Neutrophil (primary cell): ENCODE results near the gene NOL9.

Experiments
- H3K27ac ChIP-seq: fragments of 200-600 bp; sonication (generic); 2 replicates; pipeline ENCODE4 v1.5.1; 2016; ENCODE audit warnings: mild to moderate bottlenecking, moderate library complexity
- H3K27me3 ChIP-seq: fragments of 200-600 bp; sonication (generic); 2 replicates; pipeline ENCODE4 v1.6.0; 2016; ENCODE audit warnings: mild to moderate bottlenecking
- H3K36me3 ChIP-seq: fragments of 200-600 bp; sonication (generic); 2 replicates; pipeline ENCODE4 v1.5.1; 2017
- H3K4me1 ChIP-seq, 2 experiments: fragments of 200-600 bp in 1 of 2; sonication (generic) in 1 of 2; 1 replicate in 1 of 2; 2 replicates in 1 of 2; pipeline versions ENCODE4 v1.5.1 to v1.6.1; 2013 to 2016; ENCODE audit warnings: low read depth in 1 of 2, low read length in 1 of 2, mild to moderate bottlenecking in 1 of 2, moderate library complexity in 1 of 2; ENCODE audit not compliant: control insufficient read depth in 1 of 2, insufficient read depth in 1 of 2
- H3K4me3 ChIP-seq, 2 experiments: fragments of 200-600 bp in 1 of 2; sonication (generic) in 1 of 2; 1 replicate in 1 of 2; 2 replicates in 1 of 2; pipeline ENCODE4 v1.5.1; 2013 to 2016; ENCODE audit warnings: low read depth in 1 of 2, low read length in 1 of 2, mild to moderate bottlenecking in 1 of 2, moderate library complexity in 1 of 2
- H3K9me3 ChIP-seq: fragments of 200-600 bp; sonication (generic); 2 replicates; pipeline ENCODE4 v1.5.1; 2016
- TF ChIP-seq, protein P1 (sequence below): fragments of 200-600 bp; sonication (generic); IDR thresholded peaks from 2 replicates; pipeline ENCODE4 v1.5.1; 2016; ENCODE audit warnings: antibody characterized with exemption

Gene NOL9

DNA sequence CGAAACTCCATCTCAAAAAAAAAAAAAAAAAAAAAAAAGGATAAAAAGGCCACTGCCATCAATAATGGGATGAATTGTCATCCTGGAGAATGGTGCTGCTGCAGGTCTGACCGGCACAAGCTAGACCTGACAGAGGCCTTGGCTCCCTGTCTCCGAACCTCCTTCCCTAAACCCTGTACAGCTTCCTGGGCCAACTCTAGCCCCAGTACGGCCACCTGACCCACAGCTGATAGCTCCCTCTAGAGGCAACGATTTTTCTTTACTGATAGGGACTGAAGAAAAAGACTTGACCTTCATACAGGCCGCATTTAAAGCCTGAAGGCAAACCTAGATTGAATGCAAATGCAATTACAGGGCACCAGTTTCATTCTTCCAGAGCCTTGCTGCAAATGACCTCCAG is 30.7 kb downstream of the NOL9 start:
- TF ChIP-seq, protein P1, sequence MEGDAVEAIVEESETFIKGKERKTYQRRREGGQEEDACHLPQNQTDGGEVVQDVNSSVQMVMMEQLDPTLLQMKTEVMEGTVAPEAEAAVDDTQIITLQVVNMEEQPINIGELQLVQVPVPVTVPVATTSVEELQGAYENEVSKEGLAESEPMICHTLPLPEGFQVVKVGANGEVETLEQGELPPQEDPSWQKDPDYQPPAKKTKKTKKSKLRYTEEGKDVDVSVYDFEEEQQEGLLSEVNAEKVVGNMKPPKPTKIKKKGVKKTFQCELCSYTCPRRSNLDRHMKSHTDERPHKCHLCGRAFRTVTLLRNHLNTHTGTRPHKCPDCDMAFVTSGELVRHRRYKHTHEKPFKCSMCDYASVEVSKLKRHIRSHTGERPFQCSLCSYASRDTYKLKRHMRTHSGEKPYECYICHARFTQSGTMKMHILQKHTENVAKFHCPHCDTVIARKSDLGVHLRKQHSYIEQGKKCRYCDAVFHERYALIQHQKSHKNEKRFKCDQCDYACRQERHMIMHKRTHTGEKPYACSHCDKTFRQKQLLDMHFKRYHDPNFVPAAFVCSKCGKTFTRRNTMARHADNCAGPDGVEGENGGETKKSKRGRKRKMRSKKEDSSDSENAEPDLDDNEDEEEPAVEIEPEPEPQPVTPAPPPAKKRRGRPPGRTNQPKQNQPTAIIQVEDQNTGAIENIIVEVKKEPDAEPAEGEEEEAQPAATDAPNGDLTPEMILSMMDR, result no peak
- H3K36me3 ChIP-seq, result peaks cover 40% of the 10 kb centered on the region
- no peaks in the 10 kb centered on the region for H3K9me3 ChIP-seq
- no peaks in the 10 kb centered on the region for H3K27me3 ChIP-seq
- H3K4me3 ChIP-seq, result no peak overlapping the region
- no peak overlapping the region for H3K27ac ChIP-seq
- no peaks in the 10 kb centered on the region for H3K4me1 ChIP-seq

DNA sequence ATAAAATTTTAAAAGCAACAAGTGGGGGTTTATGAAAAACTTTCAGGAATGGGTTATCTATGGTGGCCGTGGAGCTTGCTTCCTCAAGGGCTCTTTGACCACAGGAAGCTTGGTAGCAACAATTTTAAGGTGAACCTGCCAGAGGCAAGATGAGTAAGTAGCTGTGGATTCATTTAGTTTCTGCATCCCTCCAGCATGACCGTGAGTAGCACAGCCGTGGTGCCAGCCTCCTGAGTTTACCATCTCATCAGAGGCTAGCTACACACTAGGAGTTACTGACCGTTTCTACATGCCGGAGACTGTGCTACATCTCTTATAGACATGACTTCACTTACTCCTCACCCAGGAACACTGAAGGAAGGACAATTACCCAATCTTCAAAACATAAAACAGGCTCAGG is 32.8 kb downstream of the NOL9 start:
- Histone ChIP-seq H3K4me3 (no peak overlapping the region), H3K4me1 (no peaks in the 10 kb centered on the region), H3K9me3 (no peaks in the 10 kb centered on the region), H3K36me3 (peaks cover 25% of the 10 kb centered on the region), H3K27me3 (no peaks in the 10 kb centered on the region), H3K27ac (no peak overlapping the region)
- TF ChIP-seq, protein P1, result no peak

DNA sequence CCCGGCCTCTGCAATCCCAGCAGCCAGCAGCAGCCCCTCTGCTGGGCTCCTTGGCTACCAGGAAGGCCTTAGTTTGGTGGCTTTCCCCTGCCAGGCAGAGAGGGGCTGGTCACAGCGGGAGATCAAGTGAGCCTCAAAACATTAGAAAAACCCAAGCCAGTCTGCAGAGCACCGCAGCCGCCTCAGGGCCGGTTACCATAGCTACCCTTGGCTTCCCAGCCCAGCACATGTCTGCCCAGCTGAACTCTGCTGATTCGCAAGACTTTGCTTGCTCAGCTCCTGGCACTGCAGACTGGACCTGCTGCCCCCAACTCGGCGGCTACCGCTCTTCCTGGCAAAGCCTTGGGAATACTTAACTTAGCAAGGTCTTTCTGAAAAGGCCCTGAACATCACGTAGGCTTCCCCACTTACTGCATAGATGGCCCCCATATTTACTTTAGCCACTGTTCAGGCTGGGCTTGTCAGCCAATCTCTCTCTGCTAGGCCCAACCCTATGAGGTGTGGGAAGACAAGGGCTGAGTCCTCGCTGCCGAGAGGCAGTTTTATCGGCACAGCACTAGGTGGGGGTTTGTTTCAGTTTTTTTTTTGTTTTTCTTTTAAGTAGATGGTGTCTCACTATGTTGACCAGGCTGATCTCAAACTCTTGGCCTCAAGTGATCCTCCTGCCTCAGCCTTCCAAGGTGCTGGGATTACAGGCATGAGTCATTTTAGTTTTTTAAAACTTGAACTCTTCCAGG is 34.2 kb downstream of the NOL9 start:
- no peaks in the 10 kb centered on the region for H3K27me3 ChIP-seq
- no peaks in the 10 kb centered on the region for H3K9me3 ChIP-seq
- H3K27ac ChIP-seq, result no peak overlapping the region
- TF ChIP-seq, protein P1, result no peak
- no peaks in the 10 kb centered on the region for H3K4me1 ChIP-seq
- peaks cover 11% of the 10 kb centered on the region for H3K36me3 ChIP-seq
- H3K4me3 ChIP-seq, result no peak overlapping the region

DNA sequence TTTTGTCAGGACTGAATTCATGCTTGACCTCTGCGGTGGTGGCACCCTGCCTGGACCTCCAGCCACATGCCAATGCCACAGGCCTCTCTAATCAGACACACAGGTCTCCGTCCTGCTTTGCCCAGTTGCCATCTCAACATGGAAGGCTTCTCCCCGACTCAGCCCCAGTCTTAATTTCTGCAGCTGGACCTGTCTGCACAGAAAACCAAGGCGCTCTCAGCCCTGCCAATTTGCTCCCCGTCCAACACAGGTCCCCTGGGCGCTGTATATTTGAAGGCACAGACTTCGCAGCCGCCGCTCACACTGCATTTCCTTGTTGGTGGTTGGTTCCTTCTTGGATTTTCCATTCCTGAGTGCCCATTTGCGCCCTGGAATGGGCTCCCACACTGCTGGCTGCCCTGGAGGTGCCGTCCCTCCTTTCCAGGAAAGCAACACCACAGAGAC is 34.8 kb downstream of the NOL9 start:
- H3K27ac ChIP-seq, result no peak overlapping the region
- TF ChIP-seq, protein P1, result no peak
- no peaks in the 10 kb centered on the region for H3K4me1 ChIP-seq

DNA sequence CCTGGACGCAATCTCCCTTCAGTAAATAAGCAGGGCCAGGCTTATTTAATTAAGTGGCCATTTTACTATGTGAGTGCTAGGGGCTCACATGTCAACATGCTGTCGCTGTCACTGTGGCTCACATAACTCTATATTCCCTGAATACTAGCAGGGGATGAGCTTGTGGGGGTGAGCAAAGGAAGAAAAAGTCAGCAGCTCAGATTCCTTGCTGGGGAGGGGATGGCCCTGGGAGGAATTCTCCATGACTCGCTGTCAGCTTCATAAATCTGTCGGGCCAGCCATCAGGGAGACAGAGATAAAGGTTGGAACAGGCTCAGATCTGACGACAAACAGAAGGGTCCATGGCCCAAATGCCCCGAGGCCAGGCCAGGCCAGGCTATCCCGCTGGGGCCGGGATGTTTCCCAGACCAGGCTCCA is 36.9 kb downstream of the NOL9 start:
- no peak overlapping the region for H3K4me3 ChIP-seq
- H3K9me3 ChIP-seq, result no peaks in the 10 kb centered on the region
- no peaks in the 10 kb centered on the region for H3K36me3 ChIP-seq
- no peaks in the 10 kb centered on the region for H3K27me3 ChIP-seq
- no peak overlapping the region for H3K27ac ChIP-seq
- TF ChIP-seq, protein P1, result no peak
- H3K4me1 ChIP-seq, result no peaks in the 10 kb centered on the region

More for the DNA sequence above, 34.8 kb downstream of the NOL9 start:
- peaks cover 9% of the 10 kb centered on the region for H3K36me3 ChIP-seq
- no peaks in the 10 kb centered on the region for H3K27me3 ChIP-seq
- H3K4me3 ChIP-seq, result no peak overlapping the region
- no peaks in the 10 kb centered on the region for H3K9me3 ChIP-seq
